ENCODE data around the gene ZNF668.

Gene ZNF668

GRCh38 chr16:31073970-31074813, at the start of gene ZNF668, which contains the start of gene ZNF646:
Gene ZNF668 (minus strand): TSS chr16:31074240. CDS start chr16:31064459, 9,781 bp downstream.
Gene ZNF646 (plus strand): TSS chr16:31074422. CDS start chr16:31076325, 1,903 bp downstream.
- peak; percentile 85 to 96 (median 94) for DNase-seq (ENCODE audit: low read depth in 4 of 4, low spot score in 1 of 4)

GRCh38 chr16:31120129-31120528, 46.1 kb upstream of the ZNF668 start:
- DNase-seq (ENCODE audit: low read depth in 4 of 4, low spot score in 1 of 4) = no peak

GRCh38 chr16:31118223-31119155, 44.4 kb upstream of the ZNF668 start:
- no peak for DNase-seq (ENCODE audit: low read depth in 4 of 4, low spot score in 1 of 4)

GRCh38 chr16:31117384-31118222, 43.6 kb upstream of the ZNF668 start, which contains the start of gene KAT8:
Gene KAT8 (plus strand): TSS chr16:31117664. CDS start chr16:31117682, 18 bp downstream.
- DNase-seq (ENCODE audit: low read depth in 4 of 4, low spot score in 1 of 4) = peak; percentile 94 to 98 (median 96)

GRCh38 chr16:31114468-31114867, 40.4 kb upstream of the ZNF668 start:
- DNase-seq (ENCODE audit: low read depth in 4 of 4, low spot score in 1 of 4) = no peak

GRCh38 chr16:31113121-31114120, 39.4 kb upstream of the ZNF668 start:
- no peak for DNase-seq (ENCODE audit: low read depth in 4 of 4, low spot score in 1 of 4)

GRCh38 chr16:31112711-31113110, 38.7 kb upstream of the ZNF668 start:
- DNase-seq (ENCODE audit: low read depth in 4 of 4, low spot score in 1 of 4) = no peak

GRCh38 chr16:31111881-31112466, 37.9 kb upstream of the ZNF668 start:
- no peak for DNase-seq (ENCODE audit: low read depth in 4 of 4, low spot score in 1 of 4)

GRCh38 chr16:31110106-31111034, 36.3 kb upstream of the ZNF668 start:
- no peak for DNase-seq (ENCODE audit: low read depth in 4 of 4, low spot score in 1 of 4)

GRCh38 chr16:31109622-31110021, 35.6 kb upstream of the ZNF668 start:
- no peak for DNase-seq (ENCODE audit: low read depth in 4 of 4, low spot score in 1 of 4)

- DNase-seq (ENCODE audit: low read depth in 4 of 4, low spot score in 1 of 4) = no peak
These were observed 34.9 kb upstream of the ZNF668 start for GRCh38 chr16:31108794-31109558.

GRCh38 chr16:31108035-31108793, 34.2 kb upstream of the ZNF668 start, which contains the start of gene BCKDK:
Gene BCKDK (plus strand): TSS chr16:31108386. CDS start chr16:31109224, 838 bp downstream.
- DNase-seq (ENCODE audit: low read depth in 4 of 4, low spot score in 1 of 4) = peak; percentile 47 to 73 (median 58)

- DNase-seq (ENCODE audit: low read depth in 4 of 4, low spot score in 1 of 4) = peak in 1 of 4 experiments; percentile 31
These were observed 33.4 kb upstream of the ZNF668 start for GRCh38 chr16:31107465-31107867.

- no peak for DNase-seq (ENCODE audit: low read depth in 4 of 4, low spot score in 1 of 4)
These were observed 32.7 kb upstream of the ZNF668 start for GRCh38 chr16:31106509-31107464.

- peak; percentile 59 to 79 (median 70) for DNase-seq (ENCODE audit: low read depth in 4 of 4, low spot score in 1 of 4)
These were observed 31.7 kb upstream of the ZNF668 start for GRCh38 chr16:31105677-31106213.

All from stimulated activated CD4-positive, alpha-beta T cell treated with anti-CD3 and anti-CD28 coated beads, Interleukin-1b, Interleukin-23, amount 100 ng/mL, for 24 hours (primary cell).